ENCODE data around the gene PRR19.

PRR19 gene

DNA sequence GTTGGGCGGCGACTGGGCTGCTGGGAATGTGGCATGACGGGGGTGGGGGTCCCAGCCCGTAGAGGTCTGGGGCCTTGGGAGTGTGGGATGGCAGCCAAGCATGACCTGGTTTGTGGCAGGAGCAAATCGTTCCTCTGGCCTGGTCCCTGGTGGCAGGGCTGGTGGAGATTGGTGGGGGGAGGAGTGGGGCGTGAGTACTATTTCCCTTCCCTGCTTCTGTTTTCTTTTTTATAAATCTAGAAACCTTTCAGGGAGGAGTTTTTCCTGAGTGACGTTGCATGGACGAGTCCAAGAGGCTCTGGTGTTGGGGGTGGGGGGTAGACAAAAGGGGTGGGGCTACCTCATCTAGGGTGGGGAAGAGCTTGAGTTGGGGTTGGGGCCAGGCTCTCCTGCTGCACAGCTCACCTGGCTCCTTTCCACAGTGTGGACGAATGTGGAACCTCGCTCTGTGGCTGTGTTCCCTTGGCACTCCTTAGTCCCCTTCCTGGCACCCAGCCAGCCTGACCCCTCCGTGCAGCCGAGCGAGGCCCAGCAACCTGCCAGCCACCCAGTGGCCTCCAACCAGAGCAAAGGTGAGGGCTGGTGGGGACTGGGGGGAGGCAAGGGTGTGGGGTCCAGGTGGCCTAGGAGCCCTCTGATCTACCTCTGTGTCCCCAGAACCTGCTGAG, 15.4 kb upstream of the PRR19 start:
- no peak overlapping the region; the same call in 1 of the 2 replicates for H3K4me3 ChIP-seq (ENCODE audit: low read length)
- peak; percentile 15 for DNase-seq (ENCODE audit: low read depth)
- TF ChIP-seq, protein P1, sequence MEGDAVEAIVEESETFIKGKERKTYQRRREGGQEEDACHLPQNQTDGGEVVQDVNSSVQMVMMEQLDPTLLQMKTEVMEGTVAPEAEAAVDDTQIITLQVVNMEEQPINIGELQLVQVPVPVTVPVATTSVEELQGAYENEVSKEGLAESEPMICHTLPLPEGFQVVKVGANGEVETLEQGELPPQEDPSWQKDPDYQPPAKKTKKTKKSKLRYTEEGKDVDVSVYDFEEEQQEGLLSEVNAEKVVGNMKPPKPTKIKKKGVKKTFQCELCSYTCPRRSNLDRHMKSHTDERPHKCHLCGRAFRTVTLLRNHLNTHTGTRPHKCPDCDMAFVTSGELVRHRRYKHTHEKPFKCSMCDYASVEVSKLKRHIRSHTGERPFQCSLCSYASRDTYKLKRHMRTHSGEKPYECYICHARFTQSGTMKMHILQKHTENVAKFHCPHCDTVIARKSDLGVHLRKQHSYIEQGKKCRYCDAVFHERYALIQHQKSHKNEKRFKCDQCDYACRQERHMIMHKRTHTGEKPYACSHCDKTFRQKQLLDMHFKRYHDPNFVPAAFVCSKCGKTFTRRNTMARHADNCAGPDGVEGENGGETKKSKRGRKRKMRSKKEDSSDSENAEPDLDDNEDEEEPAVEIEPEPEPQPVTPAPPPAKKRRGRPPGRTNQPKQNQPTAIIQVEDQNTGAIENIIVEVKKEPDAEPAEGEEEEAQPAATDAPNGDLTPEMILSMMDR (conservative IDR thresholded peaks at IDR 0.05; ENCODE audit: low read length) = no peak

DNA sequence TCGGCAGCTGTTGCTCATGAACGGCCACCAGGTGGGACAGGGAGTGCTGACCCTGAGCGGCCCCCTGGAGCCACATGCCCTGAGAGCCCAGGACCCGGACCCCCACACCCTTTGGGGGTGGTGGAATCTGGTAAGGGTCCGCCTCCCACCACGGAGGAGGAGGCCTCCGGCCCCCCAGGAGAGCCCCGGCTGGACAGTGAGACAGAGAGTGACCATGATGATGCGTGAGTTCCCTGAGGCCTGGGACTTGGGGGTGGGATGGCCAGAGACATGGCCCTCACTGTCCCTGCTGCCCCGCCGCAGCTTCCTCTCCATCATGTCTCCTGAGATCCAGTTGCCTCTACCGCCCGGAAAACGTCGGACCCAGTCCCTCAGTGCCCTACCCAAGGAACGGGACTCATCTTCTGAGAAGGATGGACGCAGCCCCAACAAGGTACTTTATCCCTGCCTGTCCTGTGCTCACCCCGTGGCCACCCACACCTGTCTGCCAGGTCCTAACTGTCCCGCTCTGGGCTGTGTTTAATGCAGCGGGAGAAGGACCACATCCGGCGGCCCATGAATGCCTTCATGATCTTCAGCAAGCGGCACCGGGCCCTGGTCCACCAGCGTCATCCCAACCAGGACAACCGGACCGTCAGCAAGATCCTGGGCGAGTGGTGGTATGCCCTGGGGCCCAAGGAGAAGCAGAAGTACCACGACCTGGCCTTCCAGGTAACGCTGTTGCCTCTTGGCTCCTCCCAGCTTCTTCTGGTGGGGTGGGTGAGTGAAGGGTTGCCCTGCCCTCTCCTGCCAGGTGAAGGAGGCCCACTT, 14.7 kb upstream of the PRR19 start:
- no peak for DNase-seq (ENCODE audit: low read depth)
- H3K4me3 ChIP-seq (ENCODE audit: low read length) = no peak overlapping the region
- TF ChIP-seq, protein P1 (conservative IDR thresholded peaks at IDR 0.05; ENCODE audit: low read length) = no peak

DNA sequence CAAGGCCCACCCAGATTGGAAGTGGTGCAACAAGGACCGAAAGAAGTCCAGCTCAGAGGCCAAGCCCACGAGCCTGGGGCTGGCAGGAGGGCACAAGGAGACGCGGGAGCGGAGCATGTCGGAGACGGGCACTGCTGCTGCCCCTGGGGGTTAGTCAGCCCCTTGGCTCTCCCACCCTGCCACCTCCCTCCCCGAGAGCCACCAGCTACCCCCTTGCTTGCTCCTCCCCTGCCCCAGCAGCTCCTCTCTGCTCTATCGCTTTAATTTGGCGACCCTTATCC, 14.2 kb upstream of the PRR19 start:
- TF ChIP-seq, protein P1 (conservative IDR thresholded peaks at IDR 0.05; ENCODE audit: low read length) = no peak
- no peak for DNase-seq (ENCODE audit: low read depth)
- no peak overlapping the region for H3K4me3 ChIP-seq (ENCODE audit: low read length)

DNA sequence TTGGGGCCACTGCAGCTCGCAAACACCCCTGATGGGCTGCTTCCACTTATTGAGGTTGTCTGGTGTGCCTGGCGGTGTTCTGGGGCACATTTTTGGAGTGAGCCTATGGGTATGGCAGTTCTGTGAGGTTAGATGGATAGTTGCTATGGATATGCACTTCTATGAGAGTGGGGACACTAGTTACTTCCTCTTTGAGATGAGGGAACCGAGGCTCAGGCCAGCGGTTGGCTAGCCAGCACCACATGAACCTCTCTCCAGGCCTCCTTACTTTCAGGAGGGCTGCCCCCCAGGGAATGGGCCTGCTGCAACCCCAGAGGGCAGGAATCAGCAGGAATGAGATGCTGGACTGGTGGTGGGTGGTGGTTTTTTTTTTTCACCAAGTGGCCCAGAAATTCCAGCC, 13.5 kb upstream of the PRR19 start:
- DNase-seq (ENCODE audit: low read depth) = no peak
- TF ChIP-seq, protein P1 (conservative IDR thresholded peaks at IDR 0.05; ENCODE audit: low read length) = no peak
- H3K4me3 ChIP-seq (ENCODE audit: low read length) = no peak overlapping the region

DNA sequence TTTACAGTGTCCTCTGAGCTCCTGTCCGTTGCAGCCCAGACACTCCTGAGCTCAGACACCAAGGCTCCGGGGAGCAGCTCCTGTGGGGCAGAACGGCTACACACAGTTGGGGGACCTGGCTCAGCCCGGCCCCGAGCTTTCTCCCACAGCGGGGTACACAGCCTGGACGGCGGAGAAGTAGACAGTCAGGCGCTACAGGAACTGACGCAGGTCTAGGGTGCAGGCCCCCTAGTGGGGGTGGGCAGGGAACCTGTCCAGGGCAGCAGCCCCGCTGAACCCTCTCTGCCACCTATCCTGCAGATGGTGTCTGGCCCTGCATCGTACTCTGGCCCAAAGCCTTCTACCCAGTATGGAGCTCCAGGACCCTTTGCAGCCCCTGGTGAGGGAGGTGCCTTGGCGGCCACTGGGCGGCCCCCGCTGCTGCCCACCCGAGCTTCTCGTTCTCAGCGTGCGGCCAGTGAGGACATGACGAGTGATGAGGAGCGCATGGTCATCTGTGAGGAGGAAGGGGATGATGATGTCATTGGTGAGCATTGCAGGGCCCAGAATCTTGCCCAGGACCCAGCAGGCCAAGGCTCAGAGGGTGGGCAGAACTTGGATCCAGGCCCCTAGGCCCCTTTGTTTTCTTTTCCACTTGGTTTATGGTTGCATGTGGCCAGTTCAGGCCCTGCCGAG, 12.9 kb upstream of the PRR19 start:
- DNase-seq (ENCODE audit: low read depth) = no peak
- H3K4me3 ChIP-seq (ENCODE audit: low read length) = no peak overlapping the region
- TF ChIP-seq, protein P1 (conservative IDR thresholded peaks at IDR 0.05; ENCODE audit: low read length) = no peak

DNA sequence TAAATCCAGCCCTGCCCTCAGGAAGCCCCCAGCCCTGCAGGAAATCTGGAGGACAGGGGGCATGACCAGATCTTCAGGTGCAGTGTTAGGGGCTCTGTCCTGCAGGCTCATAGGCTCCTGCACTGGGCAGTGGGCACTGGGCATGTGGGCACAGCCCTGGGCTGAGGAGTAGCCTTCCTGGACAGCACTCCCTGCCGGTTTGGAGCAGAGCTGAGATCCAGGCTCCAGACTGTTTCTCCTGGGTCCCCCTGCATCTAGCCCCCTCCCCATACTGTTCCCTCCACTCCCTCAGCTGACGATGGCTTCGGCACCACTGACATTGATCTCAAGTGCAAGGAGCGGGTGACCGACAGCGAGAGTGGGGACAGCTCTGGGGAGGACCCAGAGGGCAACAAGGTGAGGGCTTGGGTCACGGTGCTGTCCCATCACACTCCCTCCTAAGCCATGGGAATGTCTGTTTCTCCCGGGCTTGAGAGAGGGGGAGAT, 12.3 kb upstream of the PRR19 start:
- TF ChIP-seq, protein P1 (conservative IDR thresholded peaks at IDR 0.05; ENCODE audit: low read length) = no peak
- DNase-seq (ENCODE audit: low read depth) = no peak
- no peak overlapping the region for H3K4me3 ChIP-seq (ENCODE audit: low read length)

All from AG10803 (cell line).